ENCODE measurements around the gene GRK1. TPM values are rescaled to one million over a fixed set of nuclear protein-coding genes. Genes with fewer than 3 reads are reported as not detected.

The GRK1 gene
- total and polyA plus RNA-seq, 2 of the 13 experiments (the other 11 are each of a cell fraction or from before 2014, with no cell fraction given) = 0.07 to 0.12 TPM

- TF ChIP-seq ZNF800 (CRISPR knock-in tag; IDR thresholded peaks at IDR 0.05) (0 out of 2 replicates have a peak, but pooled peaks have one; percentile 38), ZEB1 (IDR thresholded peaks at IDR 0.05; ENCODE audit: insufficient replicate concordance, low read depth) (no peak), IKZF1 (IDR thresholded peaks at IDR 0.05) (no peak), BCL3 (CRISPR knock-in tag; IDR thresholded peaks at IDR 0.05) (no peak), THYN1 (CRISPR knock-in tag; IDR thresholded peaks at IDR 0.05; ENCODE audit: borderline replicate concordance, low read depth) (no peak), NR2F1 (CRISPR knock-in tag; IDR thresholded peaks at IDR 0.05) (0 out of 4 replicates have a peak, but pooled peaks have one; percentile 10 to 24), NR2F6 (IDR thresholded peaks at IDR 0.05) (0 out of 2 replicates have a peak, but pooled peaks have one; percentile 26), NR2F6 (CRISPR knock-in tag; IDR thresholded peaks at IDR 0.05) (peak; percentile 59; the same call in 1 of the 2 replicates), SNAPC4 (CRISPR knock-in tag; IDR thresholded peaks at IDR 0.05) (no peak), MTF2 (CRISPR knock-in tag; IDR thresholded peaks at IDR 0.05; ENCODE audit: borderline replicate concordance) (no peak), TFE3 (CRISPR knock-in tag; IDR thresholded peaks at IDR 0.05) (no peak), RXRB (CRISPR knock-in tag; IDR thresholded peaks at IDR 0.05; ENCODE audit: borderline replicate concordance) (no peak), NFE2L2 (IDR thresholded peaks at IDR 0.05; ENCODE audit: low read length) (no peak), FOXK2 (IDR thresholded peaks at IDR 0.05) (no peak), ZNF790 (CRISPR knock-in tag; IDR thresholded peaks at IDR 0.05; ENCODE audit: borderline replicate concordance) (no peak), PPARG (CRISPR knock-in tag; conservative IDR thresholded peaks at IDR 0.05) (no peak)
These were observed 57.8 kb downstream of the GRK1 start (continued) for GRCh38 chr13:113724780-113725315.

All from HepG2 (cell line).